Measurements from ENCODE around the gene ZNF655.
A peak's percentile ranks its signal among the peaks of the same experiment; 100 is the strongest.

ZNF655 gene

DNA sequence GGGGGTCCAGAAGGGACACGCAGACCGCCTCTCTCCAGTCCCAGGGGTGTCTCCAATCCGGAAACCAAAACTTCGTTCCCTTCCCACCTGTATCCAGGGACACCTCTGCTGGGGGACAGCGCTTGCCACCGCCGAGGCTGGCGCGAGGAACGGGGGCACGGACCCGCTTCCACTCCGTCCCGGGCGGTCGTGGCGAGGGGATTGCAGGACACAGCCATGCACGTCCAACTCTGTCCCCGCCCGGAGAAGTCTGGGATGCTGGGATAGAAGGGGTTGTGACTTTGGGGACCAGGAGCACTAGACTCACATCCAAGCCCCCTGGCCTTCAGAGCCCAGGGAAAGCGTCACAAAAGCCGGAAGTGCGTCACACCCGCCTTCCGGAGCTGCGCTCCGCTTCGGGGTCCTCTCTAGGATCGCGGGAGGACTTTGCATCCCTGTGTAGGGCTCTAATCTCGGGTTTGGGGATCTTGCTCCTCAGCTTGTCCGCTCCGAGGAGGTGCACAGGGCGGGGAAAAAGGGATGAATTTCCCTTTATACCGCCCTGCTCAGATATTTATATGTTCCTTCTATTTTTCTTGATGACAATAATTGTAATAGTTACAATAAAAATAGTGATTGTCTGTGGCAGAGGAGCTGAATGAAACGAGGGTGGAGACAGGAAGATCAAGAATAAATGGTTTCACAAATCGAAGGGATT is 6.5 kb upstream of the ZNF655 start, which contains the start of gene FAM200A:
Gene FAM200A (minus strand): TSS at position 348 of the 697 bp plus-strand sequence. CDS start 3,707 bp downstream, outside the sequence.
- TF ChIP-seq, protein P1, sequence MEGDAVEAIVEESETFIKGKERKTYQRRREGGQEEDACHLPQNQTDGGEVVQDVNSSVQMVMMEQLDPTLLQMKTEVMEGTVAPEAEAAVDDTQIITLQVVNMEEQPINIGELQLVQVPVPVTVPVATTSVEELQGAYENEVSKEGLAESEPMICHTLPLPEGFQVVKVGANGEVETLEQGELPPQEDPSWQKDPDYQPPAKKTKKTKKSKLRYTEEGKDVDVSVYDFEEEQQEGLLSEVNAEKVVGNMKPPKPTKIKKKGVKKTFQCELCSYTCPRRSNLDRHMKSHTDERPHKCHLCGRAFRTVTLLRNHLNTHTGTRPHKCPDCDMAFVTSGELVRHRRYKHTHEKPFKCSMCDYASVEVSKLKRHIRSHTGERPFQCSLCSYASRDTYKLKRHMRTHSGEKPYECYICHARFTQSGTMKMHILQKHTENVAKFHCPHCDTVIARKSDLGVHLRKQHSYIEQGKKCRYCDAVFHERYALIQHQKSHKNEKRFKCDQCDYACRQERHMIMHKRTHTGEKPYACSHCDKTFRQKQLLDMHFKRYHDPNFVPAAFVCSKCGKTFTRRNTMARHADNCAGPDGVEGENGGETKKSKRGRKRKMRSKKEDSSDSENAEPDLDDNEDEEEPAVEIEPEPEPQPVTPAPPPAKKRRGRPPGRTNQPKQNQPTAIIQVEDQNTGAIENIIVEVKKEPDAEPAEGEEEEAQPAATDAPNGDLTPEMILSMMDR (IDR thresholded peaks at IDR 0.05; ENCODE audit: low read depth, low read length), result no peak
- H3K4me3 ChIP-seq (replicated peaks in 1 of 2; ENCODE audit: low read depth in 2 of 2, low read length in 2 of 2), result peak within 1 kb of the TSS; percentile 99
- peak; percentile 94 to 95 for DNase-seq (ENCODE audit: low read depth in 2 of 2)

DNA sequence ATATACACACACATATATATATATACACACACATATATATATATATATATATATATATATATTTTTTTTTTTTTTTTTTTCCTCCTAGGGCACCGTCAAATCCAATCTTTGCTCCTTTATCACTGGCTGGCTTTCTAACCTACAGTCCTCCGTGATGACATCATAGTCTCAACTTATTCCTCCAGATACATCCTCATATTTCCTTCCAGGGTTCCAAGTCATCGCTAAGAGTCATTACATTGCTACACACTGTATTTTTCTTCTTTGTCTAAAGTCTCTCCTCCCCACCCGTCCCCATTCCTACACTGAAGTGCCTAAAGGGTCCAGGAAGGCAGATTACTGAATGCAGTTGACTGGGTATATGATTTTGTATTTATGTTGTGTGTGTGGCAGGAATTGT is 5.4 kb upstream of the ZNF655 start:
- TF ChIP-seq, protein P1 (IDR thresholded peaks at IDR 0.05; ENCODE audit: low read depth, low read length), result no peak
- no peak for DNase-seq (ENCODE audit: low read depth in 2 of 2)
- no peak overlapping the region for H3K4me3 ChIP-seq (replicated peaks in 1 of 2; ENCODE audit: low read depth in 2 of 2, low read length in 2 of 2)

DNA sequence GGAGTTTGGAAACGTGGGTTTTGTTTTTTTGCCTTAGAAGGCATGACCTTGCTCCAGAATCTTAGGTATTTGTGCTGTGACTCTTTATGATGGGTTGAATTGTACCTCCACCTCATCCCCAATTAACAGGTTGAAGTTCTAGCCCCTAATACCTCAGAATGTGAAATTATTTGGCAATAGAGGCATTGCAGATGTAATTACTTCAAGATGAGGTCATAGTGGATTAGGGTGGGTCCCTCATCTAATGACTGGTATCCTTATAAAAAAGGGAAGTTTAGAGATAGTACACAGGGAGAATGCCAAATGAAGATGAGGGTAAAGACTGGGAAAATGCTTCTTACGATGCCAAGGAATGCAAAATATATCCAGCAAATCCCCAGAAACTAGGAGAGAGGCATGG is 3.5 kb upstream of the ZNF655 start:
- TF ChIP-seq, protein P1 (IDR thresholded peaks at IDR 0.05; ENCODE audit: low read depth, low read length), result no peak
- no peak for DNase-seq (ENCODE audit: low read depth in 2 of 2)
- H3K4me3 ChIP-seq (replicated peaks in 1 of 2; ENCODE audit: low read depth in 2 of 2, low read length in 2 of 2), result no peak overlapping the region

- H3K4me3 ChIP-seq (replicated peaks in 1 of 2; ENCODE audit: low read depth in 2 of 2, low read length in 2 of 2), result peak overlapping the region; percentile 86 to 91
- no peak for DNase-seq (ENCODE audit: low read depth in 2 of 2)
- TF ChIP-seq, protein P1 (IDR thresholded peaks at IDR 0.05; ENCODE audit: low read depth, low read length), result no peak
These were observed 1.2 kb upstream of the ZNF655 start for GRCh38 chr7:99557196-99557607.

DNA sequence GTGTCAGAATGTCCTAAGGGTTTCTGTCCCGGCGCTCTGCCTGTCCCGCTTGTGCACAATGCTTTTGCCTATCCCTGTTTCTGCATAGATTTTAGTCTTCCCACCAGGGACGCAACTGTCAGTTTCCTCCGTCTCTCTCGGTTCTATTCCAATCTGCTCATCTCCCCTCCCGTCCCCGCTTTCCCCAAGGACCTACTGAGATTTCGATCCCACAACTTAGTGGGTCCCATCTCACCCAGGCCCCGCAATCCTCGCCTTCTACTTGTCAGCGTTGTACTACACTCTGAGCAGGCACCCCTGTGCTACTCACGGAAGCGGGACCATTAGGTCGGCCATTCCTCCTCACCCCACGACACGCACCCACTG is 519 bp upstream of the ZNF655 start:
- peak in 1 of 2 donors; percentile 21 for DNase-seq (ENCODE audit: low read depth in 2 of 2)
- peak overlapping the region; percentile 86 to 91 for H3K4me3 ChIP-seq (replicated peaks in 1 of 2; ENCODE audit: low read depth in 2 of 2, low read length in 2 of 2)
- TF ChIP-seq, protein P1 (IDR thresholded peaks at IDR 0.05; ENCODE audit: low read depth, low read length), result no peak

DNA sequence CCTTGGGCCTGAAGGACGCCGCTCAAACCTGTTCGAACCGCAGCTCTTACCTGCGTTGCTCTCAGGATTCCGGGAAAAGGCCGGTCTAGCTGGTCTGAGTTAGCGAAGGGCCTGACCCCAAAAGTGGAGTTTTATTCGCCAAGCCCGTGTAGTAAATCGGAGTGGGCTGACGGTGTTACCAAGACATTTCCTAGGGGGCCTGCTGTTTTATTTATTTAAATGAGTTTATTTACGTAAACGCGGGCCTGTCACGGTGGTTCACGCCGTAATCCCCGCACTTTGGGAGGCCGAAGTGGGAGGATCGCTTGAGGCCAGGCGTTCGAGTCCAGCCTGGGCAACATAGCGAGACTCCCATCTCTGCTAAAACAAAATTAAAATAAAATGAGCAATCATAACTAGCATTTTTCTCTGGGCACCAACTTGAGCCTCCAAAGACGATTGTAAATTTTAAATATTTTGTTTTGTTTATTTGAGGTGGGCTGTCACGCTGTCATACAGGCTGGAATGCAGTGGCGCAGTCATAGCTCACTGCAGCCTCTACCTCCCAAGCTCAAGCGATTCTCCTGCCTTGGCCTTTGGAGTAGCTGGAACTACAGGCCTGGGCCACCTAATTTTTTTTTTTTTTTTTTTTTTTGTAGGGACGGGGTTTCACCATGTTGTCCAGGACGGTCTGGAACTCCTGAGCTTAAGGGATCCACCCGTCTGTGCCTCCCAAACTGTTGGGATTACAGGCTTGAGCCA is 903 bp downstream of the ZNF655 start:
- TF ChIP-seq, protein P1 (IDR thresholded peaks at IDR 0.05; ENCODE audit: low read depth, low read length), result no peak
- peak in 1 of 2 donors; percentile 37 for DNase-seq (ENCODE audit: low read depth in 2 of 2)

More for the DNA sequence above, 903 bp downstream of the ZNF655 start:
- H3K4me3 ChIP-seq (replicated peaks in 1 of 2; ENCODE audit: low read depth in 2 of 2, low read length in 2 of 2), result peak overlapping the region; percentile 86 to 91

Measured in cardiac fibroblast (primary cell).